Left ventricle myocardium inferior (tissue), 1 donor: ENCODE results near the gene CDCA7. TPM values are rescaled to one million over a fixed set of nuclear protein-coding genes. Genes with fewer than 3 reads are reported as not detected.

ENCODE experiments used
- DNase-seq: peaks from one replicate; pipeline ENCODE4 v3.0.0-alpha.2; 2020
- H3K27ac ChIP-seq: fragments of 200-600 bp; replicated peaks from 2 replicates; pipeline ENCODE4 v1.8.0; 2021
- H3K27me3 ChIP-seq: fragments of 200-600 bp; 2 replicates; pipeline ENCODE4 v1.8.0; 2021; ENCODE audit warnings: low read depth
- H3K36me3 ChIP-seq: fragments of 200-600 bp; 2 replicates; pipeline ENCODE4 v1.8.0; 2021
- H3K4me1 ChIP-seq: fragments of 200-600 bp; 2 replicates; pipeline ENCODE4 v1.8.0; 2021
- H3K4me3 ChIP-seq: fragments of 200-600 bp; 2 replicates; pipeline ENCODE4 v1.8.0; 2021; ENCODE audit warnings: mild to moderate bottlenecking, moderate library complexity
- H3K9me3 ChIP-seq: fragments of 200-600 bp; replicated peaks from 2 replicates; pipeline ENCODE4 v1.8.0; 2021
- intact Hi-C: fragments of 100-400 bp; cut with micrococcal nuclease; formaldehyde crosslinking; loops from one replicate; pipeline ENCODE4 v1.11.0; 2022
- total RNA-seq: library from RNA; stranded (reverse); fragmentation: NEBNext Ultra II Directional; extraction: Animal tissue kit (Norgen Biotek cat#: 25700); gene quantifications from one replicate; pipeline ENCODE4 v1.2.1, GENCODE V29; 2021
- TF ChIP-seq, protein P1 (sequence below): fragments of 200-600 bp; IDR thresholded peaks from 2 replicates; pipeline ENCODE4 v1.8.0; 2021; ENCODE audit warnings: antibody characterized with exemption, mild to moderate bottlenecking, borderline replicate concordance
- donor health status: DM: no; HTN: yes; CAD: no; lungs with severe emphysema.

Gene CDCA7
- total RNA-seq, 1 donor from 2014 or later, result 0.96 TPM

DNA sequence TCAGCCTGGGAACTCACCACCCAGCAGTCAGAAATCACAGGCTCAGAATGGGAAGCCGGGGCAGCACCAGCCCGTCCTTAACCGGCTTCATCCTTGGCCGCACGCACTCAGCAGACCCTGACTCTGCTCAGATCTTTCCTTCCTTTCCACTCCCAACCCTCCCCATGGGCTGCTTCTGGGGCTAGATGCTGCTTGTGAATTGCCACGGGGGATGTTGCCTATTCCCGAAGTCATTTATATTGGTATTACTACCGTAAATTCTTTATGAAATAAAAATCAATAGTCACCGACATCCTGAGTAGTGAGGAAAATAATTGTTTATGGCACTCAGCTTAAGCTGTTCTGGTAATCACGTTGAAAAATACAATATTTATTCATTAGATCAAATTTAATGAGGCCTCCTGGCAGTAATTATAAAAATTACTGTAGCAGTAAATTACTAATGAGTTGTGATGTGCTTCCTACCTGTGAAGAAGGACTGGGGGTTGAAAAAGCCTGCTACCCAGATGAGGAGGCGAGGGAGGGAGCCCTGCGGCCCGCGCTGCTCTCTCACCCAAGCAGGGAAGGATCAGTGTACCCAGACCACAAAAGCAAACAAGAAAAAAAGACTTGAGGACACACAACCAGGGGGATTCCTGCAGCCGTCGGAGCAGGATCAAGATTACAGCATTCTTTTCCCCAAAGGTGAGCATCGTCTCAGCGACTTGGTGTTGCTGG, 31.5 kb downstream of the CDCA7 start:
- intact Hi-C loops, result no loop called here
- H3K36me3 ChIP-seq, result no peaks in the 10 kb centered on the region
- no peaks in the 10 kb centered on the region for H3K9me3 ChIP-seq
- DNase-seq, result no peak
- no peak overlapping the region for H3K27ac ChIP-seq
- peaks cover 11% of the 10 kb centered on the region for H3K27me3 ChIP-seq
- TF ChIP-seq, protein P1, sequence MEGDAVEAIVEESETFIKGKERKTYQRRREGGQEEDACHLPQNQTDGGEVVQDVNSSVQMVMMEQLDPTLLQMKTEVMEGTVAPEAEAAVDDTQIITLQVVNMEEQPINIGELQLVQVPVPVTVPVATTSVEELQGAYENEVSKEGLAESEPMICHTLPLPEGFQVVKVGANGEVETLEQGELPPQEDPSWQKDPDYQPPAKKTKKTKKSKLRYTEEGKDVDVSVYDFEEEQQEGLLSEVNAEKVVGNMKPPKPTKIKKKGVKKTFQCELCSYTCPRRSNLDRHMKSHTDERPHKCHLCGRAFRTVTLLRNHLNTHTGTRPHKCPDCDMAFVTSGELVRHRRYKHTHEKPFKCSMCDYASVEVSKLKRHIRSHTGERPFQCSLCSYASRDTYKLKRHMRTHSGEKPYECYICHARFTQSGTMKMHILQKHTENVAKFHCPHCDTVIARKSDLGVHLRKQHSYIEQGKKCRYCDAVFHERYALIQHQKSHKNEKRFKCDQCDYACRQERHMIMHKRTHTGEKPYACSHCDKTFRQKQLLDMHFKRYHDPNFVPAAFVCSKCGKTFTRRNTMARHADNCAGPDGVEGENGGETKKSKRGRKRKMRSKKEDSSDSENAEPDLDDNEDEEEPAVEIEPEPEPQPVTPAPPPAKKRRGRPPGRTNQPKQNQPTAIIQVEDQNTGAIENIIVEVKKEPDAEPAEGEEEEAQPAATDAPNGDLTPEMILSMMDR, result no peak
- no peak overlapping the region for H3K4me3 ChIP-seq
- no peaks in the 10 kb centered on the region for H3K4me1 ChIP-seq

DNA sequence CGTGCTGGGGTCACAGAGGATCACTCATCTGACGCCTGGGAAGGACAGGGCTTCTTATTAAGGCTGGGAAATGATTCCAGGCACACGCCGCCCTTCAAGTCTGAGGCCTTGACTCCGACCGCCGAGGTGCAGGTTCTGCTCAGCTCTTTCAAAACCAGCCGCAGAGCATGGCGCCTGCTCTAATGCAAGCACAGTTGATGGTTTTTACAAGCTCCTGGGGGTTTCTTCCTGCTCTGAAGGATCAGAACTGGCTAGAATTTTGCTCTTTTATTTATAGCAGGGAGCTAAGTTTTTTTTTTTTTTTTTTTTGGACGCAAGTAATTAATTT, 32.0 kb downstream of the CDCA7 start:
- Histone ChIP-seq H3K4me3 (no peak overlapping the region), H3K4me1 (no peaks in the 10 kb centered on the region), H3K27ac (no peak overlapping the region), H3K27me3 (peaks cover 16% of the 10 kb centered on the region), H3K9me3 (no peaks in the 10 kb centered on the region), H3K36me3 (no peaks in the 10 kb centered on the region)
- DNase-seq, result no peak
- intact Hi-C loops, result no loop called here
- TF ChIP-seq, protein P1, result no peak

DNA sequence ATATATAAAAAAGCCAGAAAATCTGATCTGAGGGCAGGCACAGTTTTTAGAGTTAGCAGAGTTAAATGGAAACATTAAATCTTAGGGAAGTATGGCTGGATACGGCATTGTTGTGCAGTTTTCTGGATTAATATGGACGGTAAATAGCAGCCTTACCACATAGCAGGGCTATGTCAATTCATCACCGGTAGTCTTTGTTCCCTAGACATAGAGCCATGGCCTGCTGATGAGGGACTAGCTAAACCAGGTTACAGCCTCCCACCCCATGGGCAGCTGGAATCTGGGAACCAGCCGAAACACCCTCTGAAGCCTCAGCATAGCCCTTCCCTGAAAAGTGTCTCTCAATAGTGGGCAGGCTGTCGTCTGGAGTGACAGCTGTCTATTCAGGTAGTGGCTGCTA, 32.4 kb downstream of the CDCA7 start:
- no peak overlapping the region for H3K27ac ChIP-seq
- no peaks in the 10 kb centered on the region for H3K36me3 ChIP-seq
- TF ChIP-seq, protein P1, result no peak
- intact Hi-C loops, result no loop called here
- no peaks in the 10 kb centered on the region for H3K9me3 ChIP-seq
- no peaks in the 10 kb centered on the region for H3K4me1 ChIP-seq
- peaks cover 16% of the 10 kb centered on the region for H3K27me3 ChIP-seq
- no peak for DNase-seq
- H3K4me3 ChIP-seq, result no peak overlapping the region

DNA sequence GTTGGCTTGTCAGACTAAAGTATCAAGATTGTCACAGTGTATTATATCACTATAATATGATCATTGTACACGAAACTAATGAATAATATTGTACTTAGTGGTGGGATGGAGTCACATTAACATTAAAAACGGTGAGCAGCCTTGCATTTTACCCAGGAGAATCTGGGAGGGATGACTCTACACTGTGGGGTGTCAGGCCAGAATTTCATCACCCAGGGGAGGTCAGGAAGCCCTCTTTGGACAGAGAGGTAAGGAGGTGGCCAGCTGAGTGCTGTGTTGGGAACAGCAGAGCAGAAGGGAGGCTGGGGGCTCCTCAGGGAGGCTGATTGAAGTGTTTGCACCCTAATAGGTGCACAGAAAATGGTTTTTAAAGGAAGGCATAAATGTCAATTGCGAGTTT, 33.0 kb downstream of the CDCA7 start:
- TF ChIP-seq, protein P1, result no peak
- Histone ChIP-seq H3K36me3 (no peaks in the 10 kb centered on the region), H3K27me3 (peaks cover 16% of the 10 kb centered on the region), H3K27ac (no peak overlapping the region), H3K4me3 (no peak overlapping the region), H3K4me1 (no peaks in the 10 kb centered on the region), H3K9me3 (no peaks in the 10 kb centered on the region)
- no peak for DNase-seq
- intact Hi-C loops, result no loop called here

DNA sequence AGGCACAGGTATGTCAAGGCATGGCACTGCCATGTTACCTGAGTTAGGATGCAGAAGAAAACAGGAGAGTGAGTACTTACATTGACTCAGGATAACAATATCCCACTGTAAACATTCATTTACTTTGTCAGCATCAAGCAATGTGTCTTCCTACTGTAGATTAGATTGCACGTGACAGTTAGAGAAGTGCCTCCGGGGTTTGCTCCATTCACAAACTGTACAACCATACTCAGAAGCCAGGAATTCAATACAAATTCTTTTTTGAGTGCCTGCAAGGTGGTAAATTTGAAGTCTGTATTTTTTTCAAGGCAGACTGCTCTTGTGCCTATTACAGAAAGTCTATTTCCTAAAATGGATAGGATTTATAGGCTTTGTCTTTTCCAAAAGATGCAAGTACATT, 34.1 kb downstream of the CDCA7 start:
- Histone ChIP-seq H3K4me3 (no peak overlapping the region), H3K4me1 (peaks cover 5% of the 10 kb centered on the region), H3K36me3 (no peaks in the 10 kb centered on the region), H3K27ac (no peak overlapping the region), H3K9me3 (no peaks in the 10 kb centered on the region), H3K27me3 (peaks cover 16% of the 10 kb centered on the region)
- intact Hi-C loops, result no loop called here
- DNase-seq, result no peak
- TF ChIP-seq, protein P1, result no peak
